GM23248 (cell line): ENCODE results near the gene PLCH2. TPM values are rescaled to one million over a fixed set of nuclear protein-coding genes. Genes with fewer than 3 reads are reported as not detected.
A peak's percentile ranks its signal among the peaks of the same experiment; 100 is the strongest.

Source experiments
- DNase-seq: peaks from one replicate; pipeline ENCODE4 v3.0.0-alpha.2; 2015
- H2AFZ ChIP-seq: fragments of 200-600 bp; sonication (generic); 2 replicates; pipeline ENCODE4 v1.6.1; 2016; ENCODE audit warnings: antibody characterized with exemption
- H3F3A ChIP-seq: fragments of 200-600 bp; sonication (generic); 2 replicates; pipeline ENCODE4 v1.6.1; 2016; ENCODE audit warnings: mild to moderate bottlenecking, antibody characterized with exemption, mixed run types; ENCODE audit not compliant: insufficient read depth
- H3K27ac ChIP-seq: fragments of 200-600 bp; sonication (generic); 2 replicates; pipeline ENCODE4 v1.5.1; 2016; ENCODE audit warnings: mild to moderate bottlenecking
- H3K27me3 ChIP-seq: fragments of 200-600 bp; sonication (generic); replicated peaks from 2 replicates; pipeline ENCODE4 v1.6.1; 2016; ENCODE audit warnings: mild to moderate bottlenecking; ENCODE audit not compliant: insufficient read depth
- H3K36me3 ChIP-seq: fragments of 200-600 bp; sonication (generic); 2 replicates; pipeline ENCODE4 v1.6.1; 2016; ENCODE audit warnings: low read depth, mild to moderate bottlenecking
- H3K4me1 ChIP-seq: fragments of 200-600 bp; sonication (generic); 2 replicates; pipeline ENCODE4 v1.6.1; 2016; ENCODE audit warnings: mild to moderate bottlenecking; ENCODE audit not compliant: insufficient read depth
- H3K4me2 ChIP-seq: fragments of 200-600 bp; sonication (generic); one replicate; pipeline ENCODE4 v1.6.1; 2016; ENCODE audit warnings: mild to moderate bottlenecking; ENCODE audit not compliant: unreplicated experiment
- H3K4me3 ChIP-seq: fragments of 200-600 bp; sonication (generic); 2 replicates; pipeline ENCODE4 v1.5.1; 2016; ENCODE audit warnings: mild to moderate bottlenecking
- H3K79me2 ChIP-seq: fragments of 200-600 bp; sonication (generic); 2 replicates; pipeline ENCODE4 v1.6.1; 2016; ENCODE audit warnings: mild to moderate bottlenecking; ENCODE audit not compliant: insufficient read depth
- H3K9ac ChIP-seq: fragments of 200-600 bp; sonication (generic); 2 replicates; pipeline ENCODE4 v1.6.1; 2016; ENCODE audit warnings: mild to moderate bottlenecking
- H3K9me2 ChIP-seq: fragments of 200-600 bp; sonication (generic); 2 replicates; pipeline ENCODE4 v1.6.1; 2016; ENCODE audit warnings: mixed run types, mild to moderate bottlenecking, moderate library complexity; ENCODE audit not compliant: insufficient read depth
- H3K9me3 ChIP-seq: fragments of 200-600 bp; sonication (generic); one replicate; pipeline ENCODE4 v1.6.1; 2017; ENCODE audit warnings: low read depth
- H4K20me1 ChIP-seq: fragments of 200-600 bp; sonication (generic); 2 replicates; pipeline ENCODE4 v1.6.0; 2016; ENCODE audit not compliant: insufficient read depth
- EZH2 ChIP-seq: fragments of 200-600 bp; sonication (generic); IDR thresholded peaks from 2 replicates; pipeline ENCODE4 v1.6.1; 2018; ENCODE audit warnings: antibody characterized with exemption, mild to moderate bottlenecking; ENCODE audit not compliant: insufficient read depth, poor library complexity, severe bottlenecking
- EZH2phosphoT487 ChIP-seq: fragments of 200-600 bp; sonication (generic); IDR thresholded peaks from 2 replicates; pipeline ENCODE4 v1.6.1; 2018; ENCODE audit warnings: antibody characterized with exemption, moderate library complexity, mild to moderate bottlenecking, low read depth; ENCODE audit not compliant: insufficient read depth
- WGBS, 2 experiments: methylation state at CpG; one replicate each; pipeline ENCODE4 v1.1.6; 2015 to 2017; ENCODE audit warnings: low lambda C conversion rate in 2 of 2, low coverage in 1 of 2; ENCODE audit errors: missing lambda C conversion rate in 2 of 2; 5-methylcytosine and 5-hydroxymethylcytosine counted together
- in situ Hi-C: fragments of 300-500 bp; cut with MboI; formaldehyde crosslinking; loops from 2 replicates; pipeline ENCODE4 v1.15.0; 2020
- polyA plus RNA-seq: library from polyadenylated mRNA; unstranded; fragments of >200 nt; fragmentation: Nextera tagmentation; extraction: Ambion mirVana; gene quantifications from 2 replicates; pipeline ENCODE4 v1.2.1, GENCODE V29; 2016
- total RNA-seq: library from RNA; depleted of rRNA; stranded (reverse); fragments of >200 nt; shearing (Covaris generic); gene quantifications from 2 replicates; pipeline ENCODE4 v1.2.3, GENCODE V29; 2014

PLCH2 gene
- total and polyA plus RNA-seq, 2 experiments from 2014 or later: not detected

GRCh38 chr1:2435091-2435490 is 41.0 kb upstream of the PLCH2 start:
- 6 to 35% methylated on average over 6 to 9 of the region's 9 CpGs for WGBS, 2 experiments
- Histone ChIP-seq H3K4me1 (no peaks in the 10 kb centered on the region), H3K79me2 (no peaks in the 10 kb centered on the region), H2AFZ (no peak overlapping the region), H4K20me1 (no peaks in the 10 kb centered on the region), H3K9ac (no peak overlapping the region), H3K4me2 (no peak overlapping the region), H3K9me2 (no peaks in the 10 kb centered on the region), H3K9me3 (no peaks in the 10 kb centered on the region), H3K27me3 (peaks cover 15% of the 10 kb centered on the region), H3F3A (no peaks in the 10 kb centered on the region), H3K4me3 (no peak overlapping the region), H3K36me3 (no peaks in the 10 kb centered on the region), H3K27ac (no peak overlapping the region)
- TF ChIP-seq EZH2phosphoT487: no peak
- no peak for DNase-seq
- in situ Hi-C loops: no loop called here

DNA sequence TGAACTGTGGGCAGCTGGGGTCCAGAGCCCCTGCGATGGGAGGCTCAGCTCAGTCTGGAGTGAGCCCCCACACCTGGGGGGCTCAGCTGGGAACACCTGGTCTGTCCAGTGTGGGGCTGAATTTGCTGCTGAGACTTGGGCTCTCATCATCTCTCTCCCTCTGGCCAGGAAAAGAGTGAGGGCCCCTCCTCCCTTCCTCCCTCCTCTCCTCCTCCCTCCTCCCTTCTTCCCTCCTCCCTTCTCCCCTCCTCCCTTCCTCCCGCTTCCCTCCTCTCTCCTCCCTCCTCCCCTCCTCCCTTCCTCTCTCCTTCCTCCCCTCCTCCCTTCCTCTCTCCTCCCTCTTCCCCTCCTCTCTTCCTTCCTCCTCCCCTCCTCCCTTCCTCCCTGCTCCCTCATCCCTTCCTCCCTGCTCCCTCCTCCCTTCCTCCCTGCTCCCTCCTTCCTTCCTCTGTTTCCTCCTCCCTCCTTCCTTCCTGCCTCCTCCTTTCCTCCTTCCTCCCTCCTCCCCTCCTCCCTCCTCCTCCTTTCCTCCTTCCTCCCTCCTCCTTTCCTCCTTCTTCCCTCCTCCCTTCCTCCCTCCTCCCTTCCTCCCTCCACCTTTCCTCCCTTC is 40.2 kb upstream of the PLCH2 start:
- Histone ChIP-seq H2AFZ (no peak overlapping the region), H3K4me1 (no peaks in the 10 kb centered on the region), H3K27ac (no peak overlapping the region), H4K20me1 (no peaks in the 10 kb centered on the region), H3K9ac (no peak overlapping the region), H3K4me2 (no peak overlapping the region), H3K9me3 (no peaks in the 10 kb centered on the region), H3F3A (no peaks in the 10 kb centered on the region), H3K4me3 (no peak overlapping the region), H3K27me3 (peaks cover 15% of the 10 kb centered on the region), H3K79me2 (no peaks in the 10 kb centered on the region), H3K36me3 (no peaks in the 10 kb centered on the region), H3K9me2 (no peaks in the 10 kb centered on the region)
- 0% methylated on average over 1 to 2 of the region's 2 CpGs for WGBS, 2 experiments
- DNase-seq: no peak
- in situ Hi-C loops: no loop called here
- TF ChIP-seq EZH2phosphoT487 (no peak), EZH2 (no peak)

- Histone ChIP-seq H3K27me3 (peaks cover 21% of the 10 kb centered on the region), H3K79me2 (no peaks in the 10 kb centered on the region), H4K20me1 (no peaks in the 10 kb centered on the region), H3F3A (no peaks in the 10 kb centered on the region), H3K27ac (no peak overlapping the region), H3K9me3 (no peaks in the 10 kb centered on the region), H3K4me2 (no peak overlapping the region), H3K9ac (no peak overlapping the region), H3K9me2 (no peaks in the 10 kb centered on the region), H2AFZ (no peak overlapping the region), H3K36me3 (no peaks in the 10 kb centered on the region), H3K4me3 (no peak overlapping the region), H3K4me1 (no peaks in the 10 kb centered on the region)
- WGBS, 2 experiments: 65 to 76% methylated on average over 4 to 7 of the region's 7 CpGs
- in situ Hi-C loops: no loop called here
- TF ChIP-seq EZH2phosphoT487 (no peak), EZH2 (no peak)
- DNase-seq: no peak
Observed at GRCh38 chr1:2436876-2437275, 39.2 kb upstream of the PLCH2 start.

GRCh38 chr1:2437617-2438016 is 38.5 kb upstream of the PLCH2 start:
- in situ Hi-C loops: no loop called here
- Histone ChIP-seq H3K36me3 (no peaks in the 10 kb centered on the region), H3K9me3 (no peaks in the 10 kb centered on the region), H2AFZ (no peak overlapping the region), H3K9me2 (no peaks in the 10 kb centered on the region), H3K79me2 (no peaks in the 10 kb centered on the region), H3K4me3 (no peak overlapping the region), H3K27me3 (peaks cover 24% of the 10 kb centered on the region), H3K4me1 (no peaks in the 10 kb centered on the region), H4K20me1 (no peaks in the 10 kb centered on the region), H3K4me2 (no peak overlapping the region), H3K9ac (no peak overlapping the region), H3K27ac (no peak overlapping the region), H3F3A (no peaks in the 10 kb centered on the region)
- 39 to 44% methylated on average over 15 of the region's 15 CpGs for WGBS, 2 experiments
- TF ChIP-seq EZH2: no peak
- no peak for TF ChIP-seq EZH2phosphoT487
- no peak for DNase-seq

- H3K4me3 ChIP-seq: no peak overlapping the region
- DNase-seq: peak; percentile 36
- in situ Hi-C loops: no loop called here
- no peaks in the 10 kb centered on the region for H3K9me2 ChIP-seq
- no peak overlapping the region for H2AFZ ChIP-seq
- H3K4me1 ChIP-seq: no peaks in the 10 kb centered on the region
- 37 to 52% methylated on average over 15 of the region's 15 CpGs for WGBS, 2 experiments
- no peak for TF ChIP-seq EZH2phosphoT487
- no peak for TF ChIP-seq EZH2
- H3K9ac ChIP-seq: no peak overlapping the region
- no peaks in the 10 kb centered on the region for H3F3A ChIP-seq
- no peaks in the 10 kb centered on the region for H3K36me3 ChIP-seq
- no peak overlapping the region for H3K4me2 ChIP-seq
- no peak overlapping the region for H3K27ac ChIP-seq
- peaks cover 28% of the 10 kb centered on the region for H3K27me3 ChIP-seq
- no peaks in the 10 kb centered on the region for H4K20me1 ChIP-seq
- H3K9me3 ChIP-seq: no peaks in the 10 kb centered on the region
- no peaks in the 10 kb centered on the region for H3K79me2 ChIP-seq
Observed at GRCh38 chr1:2438038-2438437, 38.1 kb upstream of the PLCH2 start.
